Nucleus accumbens (tissue), 56 donors: Measurements from ENCODE around the gene HRC.
"Not testable (repeated sequence)": the region's sequence is repeated elsewhere in the genome, so short reads cannot be mapped to it uniquely, and the experiment has no call there.

Experiments
- DNase-seq, 56 donors: peaks; one replicate each; lab custom pipeline; 2025; lab: John Stamatoyannopoulos, UW

HRC gene, protein sequence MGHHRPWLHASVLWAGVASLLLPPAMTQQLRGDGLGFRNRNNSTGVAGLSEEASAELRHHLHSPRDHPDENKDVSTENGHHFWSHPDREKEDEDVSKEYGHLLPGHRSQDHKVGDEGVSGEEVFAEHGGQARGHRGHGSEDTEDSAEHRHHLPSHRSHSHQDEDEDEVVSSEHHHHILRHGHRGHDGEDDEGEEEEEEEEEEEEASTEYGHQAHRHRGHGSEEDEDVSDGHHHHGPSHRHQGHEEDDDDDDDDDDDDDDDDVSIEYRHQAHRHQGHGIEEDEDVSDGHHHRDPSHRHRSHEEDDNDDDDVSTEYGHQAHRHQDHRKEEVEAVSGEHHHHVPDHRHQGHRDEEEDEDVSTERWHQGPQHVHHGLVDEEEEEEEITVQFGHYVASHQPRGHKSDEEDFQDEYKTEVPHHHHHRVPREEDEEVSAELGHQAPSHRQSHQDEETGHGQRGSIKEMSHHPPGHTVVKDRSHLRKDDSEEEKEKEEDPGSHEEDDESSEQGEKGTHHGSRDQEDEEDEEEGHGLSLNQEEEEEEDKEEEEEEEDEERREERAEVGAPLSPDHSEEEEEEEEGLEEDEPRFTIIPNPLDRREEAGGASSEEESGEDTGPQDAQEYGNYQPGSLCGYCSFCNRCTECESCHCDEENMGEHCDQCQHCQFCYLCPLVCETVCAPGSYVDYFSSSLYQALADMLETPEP

GRCh38 chr19:49155005-49155819, at the start of gene HRC:
Gene HRC, minus strand, starts transcription at chr19:49155396. Its CDS starts 159 bp downstream, at chr19:49155237.
- DNase-seq, result no peak

GRCh38 chr19:49201042-49201441, 45.8 kb upstream of the HRC start:
- DNase-seq, result no peak

DNA sequence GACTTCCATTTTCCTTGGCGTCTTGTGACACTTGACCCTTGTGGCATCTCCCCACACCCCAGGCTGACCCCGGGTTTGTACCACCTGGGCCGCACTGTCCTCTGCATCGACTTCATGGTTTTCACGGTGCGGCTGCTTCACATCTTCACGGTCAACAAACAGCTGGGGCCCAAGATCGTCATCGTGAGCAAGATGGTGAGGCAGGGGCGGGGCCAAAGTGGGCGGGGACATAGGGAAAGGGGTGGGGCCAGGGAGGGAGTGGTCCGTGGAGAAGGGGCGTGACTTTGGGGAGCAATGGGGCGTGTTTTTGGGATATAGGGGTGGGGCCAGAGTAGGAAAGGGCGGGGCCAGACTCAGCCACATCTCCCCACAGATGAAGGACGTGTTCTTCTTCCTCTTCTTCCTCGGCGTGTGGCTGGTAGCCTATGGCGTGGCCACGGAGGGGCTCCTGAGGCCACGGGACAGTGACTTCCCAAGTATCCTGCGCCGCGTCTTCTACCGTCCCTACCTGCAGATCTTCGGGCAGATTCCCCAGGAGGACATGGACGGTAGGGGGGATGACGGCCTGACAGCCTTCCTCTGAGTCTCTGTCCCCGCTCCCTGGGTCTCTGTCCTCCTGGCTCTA, 45.2 kb upstream of the HRC start:
- DNase-seq, result peak in 1 of 56 donors; percentile 15

- DNase-seq, result peak in 3 of 56 donors; percentile 5 to 15 (median 13)
These were observed 41.5 kb upstream of the HRC start for GRCh38 chr19:49196527-49197240.

- DNase-seq, result no peak
These were observed 39.2 kb upstream of the HRC start for GRCh38 chr19:49194408-49194807.

GRCh38 chr19:49193822-49194394, 38.7 kb upstream of the HRC start:
- no peak for DNase-seq

GRCh38 chr19:49190781-49191180, 35.6 kb upstream of the HRC start:
- no peak for DNase-seq

DNA sequence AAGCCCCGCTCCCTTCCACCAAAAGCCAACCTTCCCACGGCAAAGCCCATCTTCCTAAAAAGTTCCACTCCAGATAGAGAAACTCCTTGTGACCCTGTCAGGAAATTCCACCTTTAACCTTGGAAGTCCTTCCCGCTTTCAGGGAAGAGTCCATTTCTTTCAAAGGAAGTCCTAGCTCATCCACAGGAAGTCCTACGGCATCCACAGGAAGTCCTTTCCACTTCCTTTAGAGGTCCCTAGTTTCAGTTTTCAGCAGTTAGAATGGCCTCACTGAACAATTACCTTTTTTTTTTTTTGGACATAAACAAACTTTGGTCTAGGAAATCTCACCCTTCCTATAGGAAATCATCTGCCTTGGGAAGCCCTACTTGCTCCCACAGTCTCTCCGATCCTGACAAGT, 34.1 kb upstream of the HRC start:
- DNase-seq, result no peak

DNA sequence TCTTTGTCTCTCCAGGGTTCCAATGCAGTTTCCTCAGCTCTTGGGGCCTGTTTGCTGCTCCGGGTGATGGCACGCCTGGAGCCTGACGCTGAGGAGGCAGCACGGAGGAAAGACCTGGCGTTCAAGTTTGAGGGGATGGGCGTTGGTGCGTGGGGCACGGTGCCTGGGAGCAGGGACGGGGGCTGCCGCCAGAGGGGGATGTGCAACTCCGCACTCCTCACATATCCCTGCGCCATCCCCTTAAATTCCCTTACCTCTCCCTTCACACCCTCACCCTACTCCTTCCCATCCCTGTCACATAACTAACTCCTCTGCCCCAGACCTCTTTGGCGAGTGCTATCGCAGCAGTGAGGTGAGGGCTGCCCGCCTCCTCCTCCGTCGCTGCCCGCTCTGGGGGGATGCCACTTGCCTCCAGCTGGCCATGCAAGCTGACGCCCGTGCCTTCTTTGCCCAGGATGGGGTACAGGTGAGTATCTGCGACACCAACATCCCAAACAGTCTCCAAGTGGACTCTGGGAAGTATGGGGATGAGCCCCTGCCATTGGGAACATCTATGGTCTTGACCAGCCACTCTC, 33.5 kb upstream of the HRC start:
- DNase-seq, result no peak

- DNase-seq, result no peak
These were observed 30.9 kb upstream of the HRC start for GRCh38 chr19:49186108-49186507.

- no peak for DNase-seq
These were observed 27.7 kb upstream of the HRC start for GRCh38 chr19:49182848-49183375.

DNA sequence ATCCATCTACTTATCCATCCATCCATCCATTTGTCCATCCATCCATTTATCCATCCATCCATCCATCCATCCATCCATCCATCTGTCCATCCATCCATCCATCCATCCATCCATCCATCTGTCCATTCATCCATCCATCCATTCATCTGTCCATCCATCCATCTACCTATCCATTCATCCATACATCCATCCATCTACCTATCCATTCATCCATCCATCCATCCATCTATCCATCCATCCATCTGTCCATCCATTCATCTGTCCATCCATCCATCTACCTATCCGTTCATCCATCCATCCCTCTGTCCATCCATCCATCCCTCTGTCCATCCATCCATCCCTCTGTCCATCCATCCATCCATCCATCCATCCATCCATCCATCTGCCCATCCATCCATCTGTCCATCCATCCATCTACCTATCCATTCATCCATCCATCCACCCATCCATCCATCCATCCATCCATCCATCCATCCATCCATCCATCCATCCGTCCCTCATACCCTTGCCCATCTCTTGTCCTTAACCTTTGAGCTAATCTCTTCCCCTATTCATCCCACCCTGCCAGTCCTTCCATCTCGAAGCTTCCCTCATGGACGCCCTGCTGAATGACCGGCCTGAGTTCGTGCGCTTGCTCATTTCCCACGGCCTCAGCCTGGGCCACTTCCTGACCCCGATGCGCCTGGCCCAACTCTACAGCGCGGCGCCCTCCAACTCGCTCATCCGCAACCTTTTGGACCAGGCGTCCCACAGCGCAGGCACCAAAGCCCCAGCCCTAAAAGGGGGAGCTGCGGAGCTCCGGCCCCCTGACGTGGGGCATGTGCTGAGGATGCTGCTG, 27.0 kb upstream of the HRC start:
- not testable (repeated sequence) for DNase-seq

DNA sequence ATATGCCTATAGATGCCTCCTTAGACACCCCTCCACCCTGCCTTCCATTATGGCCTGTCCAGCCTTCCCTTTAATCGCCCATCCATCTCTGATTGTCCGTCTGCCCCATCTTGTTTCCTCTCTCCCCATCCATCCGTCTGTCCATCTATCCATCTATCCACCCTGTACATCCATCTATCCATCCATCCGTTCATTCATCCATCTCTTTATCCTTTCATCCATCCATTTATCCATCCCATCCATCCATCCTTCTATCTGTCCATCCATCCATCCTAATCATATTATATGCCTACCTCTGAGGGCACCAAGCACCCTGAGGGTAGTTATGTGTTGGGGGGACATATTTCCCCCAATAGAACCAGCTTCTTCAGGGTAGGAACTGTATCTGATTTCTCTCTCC, 25.5 kb upstream of the HRC start:
- DNase-seq, result no peak

GRCh38 chr19:49173198-49173597, 18.0 kb upstream of the HRC start:
- no peak for DNase-seq

DNA sequence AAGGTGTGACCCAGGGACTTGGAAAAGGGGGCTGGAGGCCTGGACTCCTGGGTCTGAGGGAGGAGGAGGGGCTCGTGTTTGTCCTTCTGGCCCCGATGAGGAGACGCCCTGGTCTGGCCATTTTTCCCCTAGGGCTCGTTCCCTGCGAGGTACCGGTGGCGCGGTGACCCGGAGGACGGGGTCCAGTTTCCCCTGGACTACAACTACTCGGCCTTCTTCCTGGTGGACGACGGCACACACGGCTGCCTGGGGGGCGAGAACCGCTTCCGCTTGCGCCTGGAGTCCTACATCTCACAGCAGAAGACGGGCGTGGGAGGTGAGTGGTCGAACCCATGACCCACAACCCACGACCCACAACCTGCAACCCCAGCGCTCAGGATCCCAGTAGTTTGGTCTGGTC, 13.2 kb upstream of the HRC start:
- no peak for DNase-seq

DNA sequence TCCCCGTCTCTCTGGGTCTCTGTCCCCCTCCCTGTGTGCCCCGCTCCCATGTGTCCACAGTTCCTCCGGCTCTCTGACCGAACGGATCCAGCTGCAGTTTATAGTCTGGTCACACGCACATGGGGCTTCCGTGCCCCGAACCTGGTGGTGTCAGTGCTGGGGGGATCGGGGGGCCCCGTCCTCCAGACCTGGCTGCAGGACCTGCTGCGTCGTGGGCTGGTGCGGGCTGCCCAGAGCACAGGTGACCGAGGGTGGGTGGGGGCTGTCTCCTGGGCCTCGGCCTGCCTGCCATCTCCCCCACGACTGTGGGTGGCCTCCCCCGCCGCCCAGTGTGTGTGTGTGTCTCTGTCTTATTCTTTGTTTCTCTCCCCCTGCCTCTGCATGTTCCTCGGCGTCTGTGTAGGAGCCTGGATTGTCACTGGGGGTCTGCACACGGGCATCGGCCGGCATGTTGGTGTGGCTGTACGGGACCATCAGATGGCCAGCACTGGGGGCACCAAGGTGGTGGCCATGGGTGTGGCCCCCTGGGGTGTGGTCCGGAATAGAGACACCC, 12.7 kb upstream of the HRC start:
- DNase-seq, result no peak

GRCh38 chr19:49165865-49166301, 10.7 kb upstream of the HRC start:
- DNase-seq, result peak in 1 of 56 donors; percentile 7
